Endothelial cell of umbilical vein (primary cell): ENCODE data around the gene PARD3B. TPM values are rescaled to one million over a fixed set of nuclear protein-coding genes. Genes with fewer than 3 reads are reported as not detected.

ENCODE experiments used
- BruUV-seq: library from RNA; stranded (reverse); fragments of 400-500 nt; replicated peaks from 2 replicates; lab custom pipeline; 2021; lab: Mats Ljungman, UMichigan
- CTCF ChIA-PET: fragments of 300-600, 350-600 bp; sonication (Branson Sonifier 250); formaldehyde crosslinking; loops from one replicate; lab custom pipeline; 2021; ENCODE audit warnings: antibody characterized with exemption, inconsistent platforms; lab: Charles Lee
- POLR2A ChIA-PET: fragments of 300-600, 350-600 bp; sonication (Branson Sonifier 250); formaldehyde crosslinking; loops from one replicate; lab custom pipeline; 2021; ENCODE audit warnings: antibody characterized with exemption, inconsistent platforms; lab: Charles Lee
- DNase-seq: peaks from one replicate; pipeline ENCODE4 v3.0.0-alpha.2; 2011; ENCODE audit warnings: low read depth, low spot score
- FAIRE-seq: peaks from 2 replicates; lab custom pipeline; 2011; peaks lifted over from hg19 to GRCh38; lab: Jason Lieb, UNC
- H2AFZ ChIP-seq: 2 replicates; pipeline ENCODE4 v1.6.0; 2012; ENCODE audit warnings: low read depth, low read length, control low read depth, inconsistent platforms
- H3K27ac ChIP-seq: 2 replicates; pipeline ENCODE4 v1.5.1; 2011; ENCODE audit warnings: low read depth, mild to moderate bottlenecking, control low read depth, low read length, moderate library complexity; ENCODE audit not compliant: insufficient read depth
- H3K27me3 ChIP-seq, 2 experiments: 2 replicates each; pipeline versions ENCODE4 v1.6.0 to v1.6.1; 2011; ENCODE audit warnings: low read length in 2 of 2, mixed read lengths in 1 of 2; ENCODE audit not compliant: control insufficient read depth in 2 of 2, insufficient read depth in 2 of 2
- H3K36me3 ChIP-seq, 2 experiments: 2 replicates in 1 of 2; 3 replicates in 1 of 2; pipeline ENCODE4 v1.5.1; 2011; ENCODE audit warnings: low read length in 2 of 2, mild to moderate bottlenecking in 1 of 2, moderate library complexity in 1 of 2; ENCODE audit not compliant: control insufficient read depth in 2 of 2, insufficient read depth in 2 of 2; ENCODE audit errors: extremely low read depth in 1 of 2
- H3K4me1 ChIP-seq: 3 replicates; pipeline ENCODE4 v1.5.1; 2011; ENCODE audit warnings: mild to moderate bottlenecking, low read length; ENCODE audit not compliant: control insufficient read depth, insufficient read depth; ENCODE audit errors: extremely low read depth
- H3K4me2 ChIP-seq: 2 replicates; pipeline ENCODE4 v1.6.1; 2011; ENCODE audit warnings: low read length, control low read depth, mixed read lengths; ENCODE audit not compliant: insufficient read depth
- H3K4me3 ChIP-seq, 3 experiments: fragments of 200-600 bp in 1 of 3; sonication (generic), shearing (Covaris generic) in 1 of 3; replicated peaks in 1 of 3; 2 replicates each; pipeline ENCODE4 v1.5.1; 2011 to 2016; ENCODE audit warnings: control low read depth in 3 of 3, low read length in 3 of 3, mild to moderate bottlenecking in 2 of 3, inconsistent platforms in 1 of 3, low read depth in 1 of 3, moderate library complexity in 1 of 3; ENCODE audit not compliant: insufficient read depth in 1 of 3
- H3K79me2 ChIP-seq: 2 replicates; pipeline ENCODE4 v1.6.0; 2012; ENCODE audit warnings: low read length, inconsistent platforms; ENCODE audit not compliant: control insufficient read depth, insufficient read depth
- H3K9ac ChIP-seq: replicated peaks from 2 replicates; pipeline ENCODE3; 2011; ENCODE audit warnings: low read length, control low read depth; ENCODE audit not compliant: insufficient read depth; ENCODE audit errors: extremely low read depth
- H3K9me1 ChIP-seq: replicated peaks from 3 replicates; pipeline ENCODE4 v1.6.0; 2011; ENCODE audit warnings: mild to moderate bottlenecking, low read length; ENCODE audit not compliant: control insufficient read depth, insufficient read depth; ENCODE audit errors: extremely low read depth
- H3K9me3 ChIP-seq: replicated peaks from 2 replicates; pipeline ENCODE4 v1.5.1; 2012; ENCODE audit warnings: low read length, inconsistent platforms; ENCODE audit not compliant: control insufficient read depth, insufficient read depth
- H4K20me1 ChIP-seq: replicated peaks from 2 replicates; pipeline ENCODE3; 2011; ENCODE audit warnings: mild to moderate bottlenecking, low read length; ENCODE audit not compliant: control insufficient read depth, insufficient read depth; ENCODE audit errors: extremely low read depth
- EZH2 ChIP-seq: IDR thresholded peaks from 2 replicates; pipeline ENCODE4 v1.6.1; 2012; ENCODE audit warnings: borderline replicate concordance, low read depth, mild to moderate bottlenecking, moderate library complexity, low read length, inconsistent platforms; ENCODE audit not compliant: severe bottlenecking
- FOS ChIP-seq: IDR thresholded peaks from 2 replicates; pipeline ENCODE4 v1.6.1; 2011; ENCODE audit warnings: mild to moderate bottlenecking, low read length, moderate library complexity, borderline replicate concordance; ENCODE audit not compliant: insufficient read depth
- GATA2 ChIP-seq: IDR thresholded peaks from 2 replicates; pipeline ENCODE4 v1.7.0; 2011; ENCODE audit warnings: low read depth, mild to moderate bottlenecking, moderate library complexity, mixed read lengths, low read length; ENCODE audit not compliant: insufficient read length, insufficient read depth
- JUN ChIP-seq: IDR thresholded peaks from 2 replicates; pipeline ENCODE4 v1.6.1; 2011; ENCODE audit warnings: borderline replicate concordance, low read depth; ENCODE audit not compliant: insufficient read length, insufficient read depth
- MYC ChIP-seq: IDR thresholded peaks from one replicate; pipeline ENCODE4 v1.6.1; 2011; ENCODE audit warnings: mild to moderate bottlenecking, low read depth, low read length
- POLR2A ChIP-seq: IDR thresholded peaks from 2 replicates; pipeline ENCODE4 v1.6.1; 2012; ENCODE audit warnings: low read depth, mild to moderate bottlenecking, control low read depth, low read length
- POLR2AphosphoS5 ChIP-seq: IDR thresholded peaks from 2 replicates; pipeline ENCODE4 v1.6.1; 2012; ENCODE audit warnings: low read depth, mild to moderate bottlenecking, control low read depth, low read length, moderate library complexity; ENCODE audit not compliant: insufficient read depth
- dilution Hi-C: fragments of 300-500 bp; cut with MboI; formaldehyde crosslinking; loops from one replicate; pipeline ENCODE4 v1.15.0; 2019; ENCODE audit warnings: low sequenced_read_pairs; ENCODE audit not compliant: extremely low pct_ligation_motif_present
- intact Hi-C: fragments of 100-400 bp; cut with micrococcal nuclease; formaldehyde crosslinking; loops from one replicate; pipeline ENCODE4 v1.10.0; 2022
- polyA plus RNA-seq, 4 experiments: library from polyadenylated mRNA; depleted of rRNA in 3 of 4; stranded (reverse) in 3 of 4; unstranded in 1 of 4; fragments of >200 nt; gene quantifications; 2 replicates each; pipeline versions ENCODE4 v1.2.1 to v1.2.3, GENCODE V29; 2011 to 2012; ENCODE audit warnings: missing spikeins in 1 of 4
- total RNA-seq: library from RNA; stranded (reverse); gene quantifications from 2 replicates; pipeline ENCODE4 v1.2.3, GENCODE V29; 2021
- TF ChIP-seq, protein P1 (sequence below), 2 donors: IDR thresholded peaks; 1 replicate in 1 of 2; 2 replicates in 1 of 2; pipeline ENCODE4 v1.5.1; 2011; ENCODE audit warnings: low read length in 2 of 2, mild to moderate bottlenecking in 2 of 2, moderate library complexity in 2 of 2, control low read depth in 1 of 2, inconsistent platforms in 1 of 2, low read depth in 1 of 2; ENCODE audit not compliant: insufficient read depth in 1 of 2; ENCODE audit errors: extremely low read depth in 1 of 2
- TF ChIP-seq, protein P2 (sequence below): IDR thresholded peaks from 2 replicates; pipeline ENCODE4 v1.6.1; 2011; ENCODE audit not compliant: insufficient read depth, insufficient read length

Gene PARD3B
- total and polyA plus RNA-seq, 2 donors (not counting 3 experiments of a cell fraction or from before 2014, with no cell fraction given) = 2.2 to 30.9 TPM

DNA sequence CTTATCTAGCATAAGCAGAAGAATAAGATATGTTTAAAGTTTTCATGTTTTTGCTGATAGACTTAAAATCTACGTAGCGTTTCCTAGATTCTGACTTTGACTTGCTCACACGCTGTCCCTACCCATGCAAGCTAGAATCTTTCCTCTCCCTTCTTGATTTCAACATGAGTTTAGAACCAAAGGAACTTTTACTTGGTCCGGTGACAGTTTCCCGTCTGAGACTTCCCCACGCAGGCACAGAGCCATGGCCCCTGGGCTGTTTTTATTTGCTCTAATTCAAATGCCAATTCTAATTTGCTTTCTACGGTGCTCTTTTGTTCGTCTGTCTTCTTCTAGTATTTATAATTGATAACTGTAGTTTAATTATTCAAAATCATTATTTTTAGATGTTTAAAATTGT lies 467.7 kb downstream of the PARD3B start:
- intact Hi-C loops = no loop called here
- Histone ChIP-seq H3K27ac (no peak overlapping the region), H3K36me3 (no peaks in the 10 kb centered on the region), H3K9me1 (no peaks in the 10 kb centered on the region), H2AFZ (no peak overlapping the region), H3K9me3 (no peaks in the 10 kb centered on the region), H3K27me3 (no peaks in the 10 kb centered on the region), H3K4me3 (no peak overlapping the region), H3K79me2 (no peaks in the 10 kb centered on the region), H4K20me1 (no peaks in the 10 kb centered on the region), H3K4me1 (no peaks in the 10 kb centered on the region), H3K4me2 (no peak overlapping the region), H3K9ac (no peak overlapping the region)
- no peak for TF ChIP-seq GATA2
- no peak for TF ChIP-seq MYC
- TF ChIP-seq, protein P1, sequence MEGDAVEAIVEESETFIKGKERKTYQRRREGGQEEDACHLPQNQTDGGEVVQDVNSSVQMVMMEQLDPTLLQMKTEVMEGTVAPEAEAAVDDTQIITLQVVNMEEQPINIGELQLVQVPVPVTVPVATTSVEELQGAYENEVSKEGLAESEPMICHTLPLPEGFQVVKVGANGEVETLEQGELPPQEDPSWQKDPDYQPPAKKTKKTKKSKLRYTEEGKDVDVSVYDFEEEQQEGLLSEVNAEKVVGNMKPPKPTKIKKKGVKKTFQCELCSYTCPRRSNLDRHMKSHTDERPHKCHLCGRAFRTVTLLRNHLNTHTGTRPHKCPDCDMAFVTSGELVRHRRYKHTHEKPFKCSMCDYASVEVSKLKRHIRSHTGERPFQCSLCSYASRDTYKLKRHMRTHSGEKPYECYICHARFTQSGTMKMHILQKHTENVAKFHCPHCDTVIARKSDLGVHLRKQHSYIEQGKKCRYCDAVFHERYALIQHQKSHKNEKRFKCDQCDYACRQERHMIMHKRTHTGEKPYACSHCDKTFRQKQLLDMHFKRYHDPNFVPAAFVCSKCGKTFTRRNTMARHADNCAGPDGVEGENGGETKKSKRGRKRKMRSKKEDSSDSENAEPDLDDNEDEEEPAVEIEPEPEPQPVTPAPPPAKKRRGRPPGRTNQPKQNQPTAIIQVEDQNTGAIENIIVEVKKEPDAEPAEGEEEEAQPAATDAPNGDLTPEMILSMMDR (IDR thresholded peaks at IDR 0.05; ENCODE audit: extremely low read depth in 1 of 2, insufficient read depth in 1 of 2, low read depth in 1 of 2, low read length in 2 of 2) = no peak
- TF ChIP-seq JUN = no peak
- TF ChIP-seq FOS = no peak
- no peak for TF ChIP-seq POLR2AphosphoS5
- TF ChIP-seq, protein P2, sequence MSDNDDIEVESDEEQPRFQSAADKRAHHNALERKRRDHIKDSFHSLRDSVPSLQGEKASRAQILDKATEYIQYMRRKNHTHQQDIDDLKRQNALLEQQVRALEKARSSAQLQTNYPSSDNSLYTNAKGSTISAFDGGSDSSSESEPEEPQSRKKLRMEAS = no peak
- no peak for TF ChIP-seq EZH2
- no peak for TF ChIP-seq POLR2A
- CTCF ChIA-PET = no interaction called here
- FAIRE-seq (no peak), DNase-seq (no peak)
- POLR2A ChIA-PET = no interaction called here
- dilution Hi-C loops = no loop called here
- BruUV-seq = no TSS peak
